RWPE1 (cell line): ENCODE measurements around the gene CRYBB1.

Experiments
- CTCF ChIA-PET: fragments of 350-600 bp; sonication (Branson Sonifier 250); formaldehyde crosslinking; extraction: SDS; loops from one replicate; lab custom pipeline; 2021; lab: Yijun Ruan, JAX
- POLR2A ChIA-PET: fragments of 400-600 bp; formaldehyde crosslinking; extraction: SDS; loops from one replicate; lab custom pipeline; 2020; ENCODE audit warnings: antibody characterized with exemption; ENCODE audit not compliant: low non-redundant PET; lab: Yijun Ruan, JAX
- DNase-seq: peaks from one replicate; pipeline ENCODE4 v3.0.0; 2012; ENCODE audit warnings: low spot score
- H3K27ac ChIP-seq: fragments of 450-650 bp; 2 replicates; pipeline ENCODE4 v1.5.1; 2017
- CTCF ChIP-seq: fragments of 450-650 bp; conservative IDR thresholded peaks from 2 replicates; pipeline ENCODE4 v1.5.1; 2017; ENCODE audit warnings: low read depth, mild to moderate bottlenecking

Gene CRYBB1

GRCh38 chr22:26599505-26599904 is 18.3 kb downstream of the CRYBB1 start:
- DNase-seq: no peak
- no peak overlapping the region for H3K27ac ChIP-seq
- CTCF ChIA-PET: no interaction called here
- TF ChIP-seq CTCF: no peak
- POLR2A ChIA-PET: no interaction called here

- TF ChIP-seq CTCF: no peak
- ChIA-PET CTCF (no interaction called here), POLR2A (no interaction called here)
- DNase-seq: no peak
- no peak overlapping the region for H3K27ac ChIP-seq
Observed at GRCh38 chr22:26597480-26597879, 20.3 kb downstream of the CRYBB1 start.

- DNase-seq: no peak
- CTCF ChIA-PET: no interaction called here
- H3K27ac ChIP-seq: no peak overlapping the region
Observed at GRCh38 chr22:26597026-26597425, 20.8 kb downstream of the CRYBB1 start.

GRCh38 chr22:26593763-26594162 is 24.1 kb downstream of the CRYBB1 start:
- no peak overlapping the region for H3K27ac ChIP-seq
- DNase-seq: no peak
- ChIA-PET CTCF (no interaction called here), POLR2A (no interaction called here)
- TF ChIP-seq CTCF: no peak

More at GRCh38 chr22:26597026-26597425, 20.8 kb downstream of the CRYBB1 start:
- no peak for TF ChIP-seq CTCF
- POLR2A ChIA-PET: no interaction called here

- ChIA-PET POLR2A (no interaction called here), CTCF (no interaction called here)
- DNase-seq: peak; percentile 23
- no peak for TF ChIP-seq CTCF
- no peak overlapping the region for H3K27ac ChIP-seq
Observed at GRCh38 chr22:26592421-26592891, 25.4 kb downstream of the CRYBB1 start.

- ChIA-PET CTCF (no interaction called here), POLR2A (interaction anchor here (0.6 kb wide), 1 partner anchor 9 kb away, joined by 3 read pairs; no protein-coding TSS in a partner anchor)
- peak within 1 kb of the TSS; percentile 68 for H3K27ac ChIP-seq
- DNase-seq: peak; percentile 75
- 0 out of 2 replicates have a peak, but pooled peaks have one; percentile 7 for TF ChIP-seq CTCF
Observed at GRCh38 chr22:26589845-26590736, 27.7 kb downstream of the CRYBB1 start, which contains the start of gene TPST2. Gene TPST2 (minus strand): TSS chr22:26590132. CDS start chr22:26541630, 48,502 bp downstream.
